ENCODE data around the gene SIT1. TPM values are rescaled to one million over a fixed set of nuclear protein-coding genes. Genes with fewer than 3 reads are reported as not detected.
A peak's percentile ranks its signal among the peaks of the same experiment; 100 is the strongest.

Gene SIT1
- total and polyA plus RNA-seq, 2 donors (not counting 3 experiments of a cell fraction or from before 2014, with no cell fraction given) = not detected

- Histone ChIP-seq H3K4me3 (replicated peaks in 1 of 3; ENCODE audit: insufficient read depth in 1 of 3, low read depth in 1 of 3, low read length in 3 of 3) (peak within 1 kb of the TSS; percentile 40 to 44 (median 41)), H2AFZ (ENCODE audit: low read depth, low read length) (peak within 1 kb of the TSS; percentile 69), H3K4me2 (ENCODE audit: insufficient read depth, low read length) (peak within 1 kb of the TSS; percentile 51), H3K9ac (replicated peaks; ENCODE audit: extremely low read depth, insufficient read depth, low read length) (peak within 1 kb of the TSS; percentile 31), H3K9me3 (replicated peaks; ENCODE audit: control insufficient read depth, insufficient read depth, low read length) (no peaks in the 10 kb centered on the region), H3K27ac (ENCODE audit: insufficient read depth, low read depth, low read length) (peak within 1 kb of the TSS; percentile 2), H3K9me1 (replicated peaks; ENCODE audit: control insufficient read depth, extremely low read depth, insufficient read depth, low read length) (no peaks in the 10 kb centered on the region), H3K36me3 (ENCODE audit: control insufficient read depth in 2 of 2, extremely low read depth in 1 of 2, insufficient read depth in 2 of 2, low read length in 2 of 2) (peaks cover 0 to 14% of the 10 kb centered on the region in 2 experiments), H4K20me1 (replicated peaks; ENCODE audit: control insufficient read depth, extremely low read depth, insufficient read depth, low read length) (no peaks in the 10 kb centered on the region), H3K27me3 (ENCODE audit: control insufficient read depth in 2 of 2, insufficient read depth in 2 of 2, low read length in 2 of 2) (peaks cover 0 to 2% of the 10 kb centered on the region in 2 experiments), H3K79me2 (ENCODE audit: control insufficient read depth, insufficient read depth, low read length) (no peaks in the 10 kb centered on the region), H3K4me1 (ENCODE audit: control insufficient read depth, extremely low read depth, insufficient read depth, low read length) (peaks cover 16% of the 10 kb centered on the region)
- no TSS peak for BruUV-seq (replicated peaks)
- TF ChIP-seq FOS (IDR thresholded peaks at IDR 0.05; ENCODE audit: borderline replicate concordance, insufficient read depth, low read length) = no peak
- no peak for TF ChIP-seq POLR2A (IDR thresholded peaks at IDR 0.05; ENCODE audit: low read depth, low read length)
- no peak for TF ChIP-seq CTCF (IDR thresholded peaks at IDR 0.05; ENCODE audit: extremely low read depth in 1 of 2, insufficient read depth in 1 of 2, low read depth in 1 of 2, low read length in 2 of 2)
- no peak for TF ChIP-seq GATA2 (IDR thresholded peaks at IDR 0.05; ENCODE audit: insufficient read depth, insufficient read length, low read depth, low read length)
- no peak for TF ChIP-seq JUN (IDR thresholded peaks at IDR 0.05; ENCODE audit: borderline replicate concordance, insufficient read depth, insufficient read length, low read depth)
- TF ChIP-seq POLR2AphosphoS5 (IDR thresholded peaks at IDR 0.05; ENCODE audit: insufficient read depth, low read depth, low read length) = no peak
- TF ChIP-seq MAX (IDR thresholded peaks at IDR 0.05; ENCODE audit: insufficient read depth, insufficient read length) = no peak
- no peak for TF ChIP-seq MYC (IDR thresholded peaks at IDR 0.05; ENCODE audit: low read depth, low read length)
- TF ChIP-seq EZH2 (IDR thresholded peaks at IDR 0.05; ENCODE audit: borderline replicate concordance, low read depth, low read length, severe bottlenecking) = no peak
- CTCF ChIA-PET = interaction anchor here (1.3 to 1.8 kb wide), 3 partner anchors 25 to 444 kb away, joined by 6 to 13 read pairs (median 7); partner anchors contain the start of genes CCDC107, RMRP and UNC13B
- dilution Hi-C loops (cut with MboI; ENCODE audit: extremely low pct_ligation_motif_present, low sequenced_read_pairs) = no loop called here
- FAIRE-seq (no peak), DNase-seq (ENCODE audit: low read depth, low spot score) (peak; percentile 52)
- POLR2A ChIA-PET = no interaction called here
- intact Hi-C loops (cut with micrococcal nuclease) = loop anchor here (1.0 to 5.0 kb wide), 5 partner anchors 53 to 492 kb away; partner anchors contain the start of genes CREB3, TLN1 and TPM2
These were observed 46.0 kb downstream of the SIT1 start, which contains the start of gene TESK1 for GRCh38 chr9:35604578-35605350. Gene TESK1 (plus strand): TSS chr9:35605262. CDS start chr9:35605620, 358 bp downstream.

Measured in endothelial cell of umbilical vein (primary cell).